ENCODE data around the gene USPL1.
"Not testable (repeated sequence)": the region's sequence is repeated elsewhere in the genome, so short reads cannot be mapped to it uniquely, and the experiment has no call there.

The USPL1 gene

GRCh38 chr13:30648522-30649012 lies 30.8 kb downstream of the USPL1 start:
- Histone ChIP-seq H3F3A (ENCODE audit: insufficient read depth) (peaks cover 2% of the 10 kb centered on the region; the same call in 1 of the 2 replicates), H3K27me3 (ENCODE audit: low read length) (no peaks in the 10 kb centered on the region), H4K20me1 (ENCODE audit: low read depth, low read length) (no peaks in the 10 kb centered on the region), H3K79me2 (ENCODE audit: insufficient read depth, low read length) (peaks cover 21% of the 10 kb centered on the region; the same call in 1 of the 2 replicates), H3K36me3 (ENCODE audit: low read length) (peaks cover 56% of the 10 kb centered on the region), H3K4me2 (ENCODE audit: low read depth, low read length, poor library complexity, severe bottlenecking) (peak overlapping the region; percentile 0), H3K9ac (ENCODE audit: low read length) (no peak overlapping the region), H3K27ac (ENCODE audit: low read depth, low read length) (peak overlapping the region; percentile 28; the same call in 1 of the 2 replicates), H3K9me2 (replicated peaks; ENCODE audit: insufficient read depth, low read length) (no peaks in the 10 kb centered on the region), H3K9me3 (ENCODE audit: insufficient read depth, low read length) (no peaks in the 10 kb centered on the region), H2AFZ (ENCODE audit: low read depth, low read length, severe bottlenecking) (no peak overlapping the region), H3K4me3 (ENCODE audit: insufficient read depth, low read length, poor library complexity, severe bottlenecking) (no peak overlapping the region)
- TF ChIP-seq EZH2phosphoT487 (conservative IDR thresholded peaks at IDR 0.05; ENCODE audit: low read length) (no peak), CTCF (IDR thresholded peaks at IDR 0.05; ENCODE audit: insufficient read depth, low read length, poor library complexity, severe bottlenecking) (no peak)

- H4K20me1 ChIP-seq (ENCODE audit: low read depth, low read length); H3K27me3 ChIP-seq (ENCODE audit: low read length); H3K9ac ChIP-seq (ENCODE audit: low read length); H3K4me3 ChIP-seq (ENCODE audit: insufficient read depth, low read length, poor library complexity, severe bottlenecking); H3F3A ChIP-seq (ENCODE audit: insufficient read depth); H3K9me2 ChIP-seq (replicated peaks; ENCODE audit: insufficient read depth, low read length); H3K9me3 ChIP-seq (ENCODE audit: insufficient read depth, low read length); H3K4me2 ChIP-seq (ENCODE audit: low read depth, low read length, poor library complexity, severe bottlenecking); H2AFZ ChIP-seq (ENCODE audit: low read depth, low read length, severe bottlenecking); H3K27ac ChIP-seq (ENCODE audit: low read depth, low read length): not testable (repeated sequence)
- peaks cover 58% of the 10 kb centered on the region; the same call in 1 of the 2 replicates for H3K36me3 ChIP-seq (ENCODE audit: low read length)
- H3K79me2 ChIP-seq (ENCODE audit: insufficient read depth, low read length) = peaks cover 21% of the 10 kb centered on the region; the same call in 1 of the 2 replicates
Measured at GRCh38 chr13:30651648-30652047, 33.9 kb downstream of the USPL1 start.

- Histone ChIP-seq H3K36me3 (ENCODE audit: low read length) (peaks cover 58% of the 10 kb centered on the region), H3K79me2 (ENCODE audit: insufficient read depth, low read length) (peaks cover 17% of the 10 kb centered on the region; the same call in 1 of the 2 replicates)
Measured at GRCh38 chr13:30652746-30653386, 35.1 kb downstream of the USPL1 start.

More at GRCh38 chr13:30652746-30653386, 35.1 kb downstream of the USPL1 start:
- no peak overlapping the region for H3K4me2 ChIP-seq (ENCODE audit: low read depth, low read length, poor library complexity, severe bottlenecking)
- H4K20me1 ChIP-seq (ENCODE audit: low read depth, low read length) = no peaks in the 10 kb centered on the region
- no peak overlapping the region for H3K9ac ChIP-seq (ENCODE audit: low read length)
- no peak overlapping the region for H2AFZ ChIP-seq (ENCODE audit: low read depth, low read length, severe bottlenecking)
- no peaks in the 10 kb centered on the region for H3K27me3 ChIP-seq (ENCODE audit: low read length)
- TF ChIP-seq EZH2phosphoT487 (conservative IDR thresholded peaks at IDR 0.05; ENCODE audit: low read length) (no peak), CTCF (IDR thresholded peaks at IDR 0.05; ENCODE audit: insufficient read depth, low read length, poor library complexity, severe bottlenecking) (no peak)
- H3K4me3 ChIP-seq (ENCODE audit: insufficient read depth, low read length, poor library complexity, severe bottlenecking) = no peak overlapping the region
- H3K9me3 ChIP-seq (ENCODE audit: insufficient read depth, low read length) = no peaks in the 10 kb centered on the region
- no peaks in the 10 kb centered on the region; the same call in 1 of the 2 replicates for H3F3A ChIP-seq (ENCODE audit: insufficient read depth)
- H3K9me2 ChIP-seq (replicated peaks; ENCODE audit: insufficient read depth, low read length) = no peaks in the 10 kb centered on the region
- H3K27ac ChIP-seq (ENCODE audit: low read depth, low read length) = no peak overlapping the region

All from SU-DHL-6 (cell line).